ENCODE results near the gene TMEM106C. TPM values are rescaled to one million over a fixed set of nuclear protein-coding genes. Genes with fewer than 3 reads are reported as not detected.

Gene TMEM106C
- total and polyA plus RNA-seq, 9 of the 15 experiments (the other 6 are each of a cell fraction or from before 2014, with no cell fraction given): 37.6 to 183 (median 57.2) TPM

GRCh38 chr12:47989023-47989417, 25.6 kb downstream of the TMEM106C start (continued):
- no peak for TF ChIP-seq ZNF318 (IDR thresholded peaks at IDR 0.05; ENCODE audit: borderline replicate concordance in 1 of 2, low read depth in 1 of 2)
- no peak for TF ChIP-seq RCOR1 (IDR thresholded peaks at IDR 0.05; ENCODE audit: borderline replicate concordance in 1 of 2, low read depth in 2 of 2, low read length in 2 of 2)
- TF ChIP-seq ZNF707 (CRISPR knock-in tag; conservative IDR thresholded peaks at IDR 0.05): no peak
- no peak for TF ChIP-seq SFPQ (IDR thresholded peaks at IDR 0.05; ENCODE audit: low read depth, low read length)
- no peak for TF ChIP-seq SMARCE1 (IDR thresholded peaks at IDR 0.05)
